HepG2 (cell line): Measurements from ENCODE around the gene SH3D21. TPM values are rescaled to one million over a fixed set of nuclear protein-coding genes. Genes with fewer than 3 reads are reported as not detected.

ENCODE experiments used
- AGO2 ChIP-seq: fragments of 200-400 bp; formaldehyde crosslinking; optimal IDR thresholded peaks from 2 replicates; pipeline ENCODE3; 2017; ENCODE audit warnings: mild to moderate bottlenecking, low read depth, low read length, moderate library complexity
- AKAP8 ChIP-seq: sonication (generic); formaldehyde crosslinking; IDR thresholded peaks from 2 replicates; pipeline ENCODE4 v1.5.1; 2020; ENCODE audit warnings: mild to moderate bottlenecking, missing genetic modification reagents
- BRD4 ChIP-seq: sonication (generic); formaldehyde crosslinking; IDR thresholded peaks from 2 replicates; pipeline ENCODE4 v1.4.0; 2020; ENCODE audit warnings: missing genetic modification reagents
- CREB3 ChIP-seq: sonication (generic); formaldehyde crosslinking; IDR thresholded peaks from 2 replicates; pipeline ENCODE4 v1.5.0; 2020; ENCODE audit warnings: missing genetic modification reagents
- CREM ChIP-seq, 2 experiments: sonication (generic) in 1 of 2; formaldehyde crosslinking in 1 of 2; IDR thresholded peaks; 2 replicates each; pipeline versions ENCODE4 v1.4.0 to v1.6.1; 2016 to 2020; ENCODE audit warnings: antibody characterized with exemption in 1 of 2, mild to moderate bottlenecking in 1 of 2, missing genetic modification reagents in 1 of 2
- ESRRA ChIP-seq: sonication (generic); formaldehyde crosslinking; IDR thresholded peaks from 2 replicates; pipeline ENCODE4 v1.5.1; 2020; ENCODE audit warnings: mild to moderate bottlenecking, low read depth, missing genetic modification reagents
- GFI1 ChIP-seq: sonication (generic); formaldehyde crosslinking; IDR thresholded peaks from 2 replicates; pipeline ENCODE4 v1.5.0; 2020; ENCODE audit warnings: missing genetic modification reagents, mild to moderate bottlenecking, borderline replicate concordance
- HOXA3 ChIP-seq: sonication (generic); formaldehyde crosslinking; IDR thresholded peaks from 2 replicates; pipeline ENCODE4 v1.5.0; 2020; ENCODE audit warnings: missing genetic modification reagents
- KLF6 ChIP-seq: IDR thresholded peaks from 2 replicates; pipeline ENCODE4 v1.8.0; 2016; ENCODE audit warnings: missing biosample characterization, missing genetic modification reagents
- MATR3 ChIP-seq: sonication (generic); formaldehyde crosslinking; IDR thresholded peaks from 2 replicates; pipeline ENCODE4 v1.4.0; 2020; ENCODE audit warnings: missing genetic modification reagents
- MEF2D ChIP-seq: sonication (generic); formaldehyde crosslinking; IDR thresholded peaks from 2 replicates; pipeline ENCODE4 v1.5.1; 2020; ENCODE audit warnings: mild to moderate bottlenecking, missing genetic modification reagents
- MTF1 ChIP-seq: sonication (generic); formaldehyde crosslinking; IDR thresholded peaks from 2 replicates; pipeline ENCODE4 v1.5.0; 2020; ENCODE audit warnings: missing genetic modification reagents
- NFIC ChIP-seq: IDR thresholded peaks from 2 replicates; pipeline ENCODE4 v1.6.1; 2012; ENCODE audit warnings: mild to moderate bottlenecking, low read length, inconsistent platforms
- NR1H2 ChIP-seq: sonication (generic); formaldehyde crosslinking; IDR thresholded peaks from 2 replicates; pipeline ENCODE4 v1.8.1; 2022; ENCODE audit warnings: low read depth, missing genetic modification reagents, borderline replicate concordance
- PHF5A ChIP-seq: IDR thresholded peaks from one replicate; pipeline ENCODE4 v1.6.1; 2018; ENCODE audit warnings: low read depth, missing genetic modification reagents; ENCODE audit not compliant: unreplicated experiment
- RFX1 ChIP-seq: fragments of 450-650 bp; IDR thresholded peaks from 2 replicates; pipeline ENCODE4 v1.6.1; 2017
- SNAPC5 ChIP-seq: sonication (generic); formaldehyde crosslinking; IDR thresholded peaks from 2 replicates; pipeline ENCODE4 v1.8.1; 2023; ENCODE audit warnings: mild to moderate bottlenecking, missing genetic modification reagents, borderline replicate concordance
- SNRNP70 ChIP-seq: fragments of 200-400 bp; formaldehyde crosslinking; IDR thresholded peaks from 2 replicates; pipeline ENCODE4 v1.6.1; 2017; ENCODE audit warnings: mild to moderate bottlenecking, low read depth, low read length, moderate library complexity
- SOX13 ChIP-seq, 3 experiments: fragments of 450-650 bp in 1 of 3; sonication (generic) in 1 of 3; formaldehyde crosslinking in 1 of 3; IDR thresholded peaks in 2 of 3; conservative IDR thresholded peaks in 1 of 3; 2 replicates each; pipeline versions ENCODE4 v1.5.0 to v1.6.1; 2016 to 2020; ENCODE audit warnings: antibody characterized with exemption in 1 of 3, mild to moderate bottlenecking in 1 of 3, missing compliant biosample characterization in 1 of 3, missing genetic modification reagents in 1 of 3, moderate library complexity in 1 of 3
- SOX6 ChIP-seq, 2 experiments: fragments of 450-650 bp in 1 of 2; sonication (generic) in 1 of 2; formaldehyde crosslinking in 1 of 2; IDR thresholded peaks; 2 replicates each; pipeline versions ENCODE4 v1.4.0 to v1.6.1; 2017 to 2020; ENCODE audit warnings: antibody characterized with exemption in 1 of 2, mild to moderate bottlenecking in 1 of 2, missing genetic modification reagents in 1 of 2
- TARDBP ChIP-seq: sonication (generic); formaldehyde crosslinking; IDR thresholded peaks from 2 replicates; pipeline ENCODE4 v1.8.0; 2022; ENCODE audit warnings: mild to moderate bottlenecking, missing genetic modification reagents
- YEATS2 ChIP-seq: sonication (generic); formaldehyde crosslinking; IDR thresholded peaks from 2 replicates; pipeline ENCODE4 v1.4.0; 2020; ENCODE audit warnings: missing genetic modification reagents, borderline replicate concordance
- YY1 ChIP-seq: IDR thresholded peaks from 2 replicates; pipeline ENCODE4 v1.6.1; 2011; ENCODE audit warnings: low read length, low read depth, moderate library complexity, mild to moderate bottlenecking; ENCODE audit not compliant: insufficient read depth, insufficient replicate concordance
- ZNF232 ChIP-seq: sonication (generic); formaldehyde crosslinking; IDR thresholded peaks from 2 replicates; pipeline ENCODE4 v1.4.0; 2020; ENCODE audit warnings: missing genetic modification reagents, borderline replicate concordance
- ZNF614 ChIP-seq: IDR thresholded peaks from 2 replicates; pipeline ENCODE4 v1.6.1; 2018; ENCODE audit warnings: missing biosample characterization, missing genetic modification reagents, inconsistent platforms, borderline replicate concordance
- ZNF639 ChIP-seq: conservative IDR thresholded peaks from 2 replicates; pipeline ENCODE4 v1.6.1; 2018; ENCODE audit warnings: missing genetic modification reagents
- ZNF782 ChIP-seq: sonication (generic); formaldehyde crosslinking; IDR thresholded peaks from 2 replicates; pipeline ENCODE4 v1.4.0; 2020; ENCODE audit warnings: missing genetic modification reagents, mild to moderate bottlenecking, borderline replicate concordance
- ZSCAN9 ChIP-seq: IDR thresholded peaks from 2 replicates; pipeline ENCODE4 v1.6.1; 2016; ENCODE audit warnings: borderline replicate concordance
- polyA plus RNA-seq, 8 experiments: library from polyadenylated mRNA; depleted of rRNA in 3 of 8; stranded (reverse) in 7 of 8; unstranded in 1 of 8; fragments of >200 nt; fragmentation: Illumina TruSeq in 4 of 8; extraction: Trizol in 4 of 8; gene quantifications; 2 replicates each; pipeline versions ENCODE4 v1.2.1 to v1.2.3, GENCODE V29; 2011 to 2016; ENCODE audit warnings: low read depth in 4 of 8, missing spikeins in 1 of 8, mixed read lengths in 1 of 8; ENCODE audit not compliant: insufficient read depth in 1 of 8
- total RNA-seq, 5 experiments: library from RNA; depleted of rRNA; stranded (reverse); fragments of >200 nt; fragmentation: Illumina TruSeq; extraction: Trizol; gene quantifications; 2 replicates each; pipeline ENCODE4 v1.2.3, GENCODE V29; 2016; ENCODE audit warnings: low read depth in 1 of 5

Gene SH3D21
- total and polyA plus RNA-seq, 2 of the 13 experiments (the other 11 are each of a cell fraction or from before 2014, with no cell fraction given): 5.1 to 8.6 TPM

GRCh38 chr1:36269408-36269838, 36.7 kb upstream of the SH3D21 start (continued):
- TF ChIP-seq BRD4 (CRISPR knock-in tag) (no peak), HOXA3 (peak; percentile 79), SNAPC5 (no peak), NFIC (peak; percentile 87), TARDBP (CRISPR knock-in tag) (peak; percentile 58; the same call in 1 of the 2 replicates), SNRNP70 (no peak), CREB3 (CRISPR knock-in tag) (no peak), ESRRA (0 out of 2 replicates have a peak, but pooled peaks have one; percentile 58), AKAP8 (no peak), ZNF639 (no peak), CREM (IDR thresholded peaks at IDR 0.05) (peak; percentile 87), CREM (CRISPR knock-in tag; IDR thresholded peaks at IDR 0.05) (no peak), MATR3 (CRISPR knock-in tag) (no peak), YEATS2 (CRISPR knock-in tag) (peak; percentile 43; the same call in 1 of the 2 replicates), RFX1 (no peak), SOX13 (IDR thresholded peaks at IDR 0.05) (peak; percentile 23; the same call in 1 of the 2 replicates), SOX13 (CRISPR knock-in tag; conservative IDR thresholded peaks at IDR 0.05 in 1 of 2, IDR thresholded peaks at IDR 0.05 in 1 of 2) (peak in 1 of 2 experiments; percentile 87; a peak in 2 of 4 replicates), KLF6 (CRISPR knock-in tag) (0 out of 2 replicates have a peak, but pooled peaks have one; percentile 38), PHF5A (CRISPR knock-in tag) (peak; percentile 64), ZSCAN9 (CRISPR knock-in tag) (peak; percentile 71; the same call in 1 of the 2 replicates), YY1 (peak; percentile 18), SOX6 (IDR thresholded peaks at IDR 0.05) (no peak), SOX6 (CRISPR knock-in tag; IDR thresholded peaks at IDR 0.05) (peak; percentile 90), ZNF614 (CRISPR knock-in tag) (peak; percentile 91), GFI1 (CRISPR knock-in tag) (peak; percentile 95), MTF1 (CRISPR knock-in tag) (no peak), AGO2 (no peak), ZNF232 (CRISPR knock-in tag) (no peak), MEF2D (CRISPR knock-in tag) (peak; percentile 67; the same call in 1 of the 2 replicates), ZNF782 (CRISPR knock-in tag) (no peak), NR1H2 (CRISPR knock-in tag) (no peak)
